GM21528 (cell line): Measurements from ENCODE around the gene ZNF341.

ENCODE experiments used
- ATAC-seq: cut with Tn5 transposase; IDR thresholded peaks from one replicate; pipeline ENCODE4 v1.9.1; 2021; ENCODE audit warnings: mild to moderate bottlenecking, moderate library complexity; ENCODE audit not compliant: unreplicated experiment, low FRiP score

The ZNF341 gene

GRCh38 chr20:33765099-33765498 lies 33.3 kb downstream of the ZNF341 start:
- no peak for ATAC-seq

GRCh38 chr20:33765592-33765991 lies 33.8 kb downstream of the ZNF341 start:
- ATAC-seq = no peak

- ATAC-seq = no peak
Measured at GRCh38 chr20:33766686-33767085, 34.9 kb downstream of the ZNF341 start.

GRCh38 chr20:33767777-33768138 lies 36.0 kb downstream of the ZNF341 start:
- no peak for ATAC-seq

GRCh38 chr20:33769043-33769442 lies 37.2 kb downstream of the ZNF341 start:
- no peak for ATAC-seq

GRCh38 chr20:33770005-33770404 lies 38.2 kb downstream of the ZNF341 start:
- ATAC-seq = no peak

- no peak for ATAC-seq
Measured at GRCh38 chr20:33771938-33772337, 40.1 kb downstream of the ZNF341 start.

- no peak for ATAC-seq
Measured at GRCh38 chr20:33772439-33772838, 40.6 kb downstream of the ZNF341 start.

GRCh38 chr20:33773412-33774089 lies 41.8 kb downstream of the ZNF341 start:
- no peak for ATAC-seq

GRCh38 chr20:33777816-33778215 lies 46.0 kb downstream of the ZNF341 start:
- ATAC-seq = no peak

GRCh38 chr20:33781133-33781532 lies 49.3 kb downstream of the ZNF341 start:
- no peak for ATAC-seq

GRCh38 chr20:33781945-33782344 lies 50.1 kb downstream of the ZNF341 start:
- ATAC-seq = no peak

GRCh38 chr20:33783256-33783655 lies 51.5 kb downstream of the ZNF341 start:
- ATAC-seq = no peak

- ATAC-seq = no peak
Measured at GRCh38 chr20:33783818-33784217, 52.0 kb downstream of the ZNF341 start.

GRCh38 chr20:33784225-33784624 lies 52.4 kb downstream of the ZNF341 start:
- ATAC-seq = no peak

GRCh38 chr20:33785503-33785902 lies 53.7 kb downstream of the ZNF341 start:
- no peak for ATAC-seq

- ATAC-seq = no peak
Measured at GRCh38 chr20:33787253-33787891, 55.6 kb downstream of the ZNF341 start.

- ATAC-seq = no peak
Measured at GRCh38 chr20:33788351-33789049, 56.7 kb downstream of the ZNF341 start.

- ATAC-seq = no peak
Measured at GRCh38 chr20:33789109-33789857, 57.5 kb downstream of the ZNF341 start.

- no peak for ATAC-seq
Measured at GRCh38 chr20:33789858-33790182, 58.0 kb downstream of the ZNF341 start.

- no peak for ATAC-seq
Measured at GRCh38 chr20:33790566-33790965, 58.8 kb downstream of the ZNF341 start.
